PFSK-1 (cell line): ENCODE measurements around the gene TREM2.

Experiments
- POLR2AphosphoS5 ChIP-seq: IDR thresholded peaks from 2 replicates; pipeline ENCODE4 v1.6.1; 2012; ENCODE audit warnings: low read depth, mild to moderate bottlenecking, control low read depth, low read length, moderate library complexity
- TF ChIP-seq, protein P1 (sequence below), 2 experiments: IDR thresholded peaks; 2 replicates each; pipeline versions ENCODE4 v1.6.1 to v1.8.0; 2011 to 2012; ENCODE audit warnings: low read depth in 2 of 2, low read length in 2 of 2, control low read depth in 1 of 2, inconsistent platforms in 1 of 2, mild to moderate bottlenecking in 1 of 2, moderate library complexity in 1 of 2; ENCODE audit not compliant: insufficient read depth in 1 of 2

DNA sequence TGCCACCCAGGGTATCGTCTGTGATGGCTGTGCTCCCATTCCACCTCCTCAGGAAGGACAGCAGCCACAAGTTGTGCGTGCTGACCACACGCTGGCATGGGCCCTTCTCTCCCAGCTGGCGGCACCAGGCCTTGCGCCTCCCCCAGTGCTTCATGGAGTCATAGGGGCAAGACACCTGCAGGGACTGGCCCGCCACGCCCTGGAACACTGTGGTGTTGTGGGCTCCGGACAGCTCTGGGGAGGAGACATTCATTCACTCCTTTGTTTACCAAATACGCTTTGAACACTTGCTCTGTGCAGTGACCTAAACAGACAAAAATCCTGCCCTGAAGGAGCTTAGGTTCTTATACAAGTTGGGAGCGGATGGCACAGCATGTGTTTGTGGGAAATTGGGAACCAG is 1.5 kb downstream of the TREM2 start:
- no peak for TF ChIP-seq POLR2AphosphoS5
- TF ChIP-seq, protein P1, sequence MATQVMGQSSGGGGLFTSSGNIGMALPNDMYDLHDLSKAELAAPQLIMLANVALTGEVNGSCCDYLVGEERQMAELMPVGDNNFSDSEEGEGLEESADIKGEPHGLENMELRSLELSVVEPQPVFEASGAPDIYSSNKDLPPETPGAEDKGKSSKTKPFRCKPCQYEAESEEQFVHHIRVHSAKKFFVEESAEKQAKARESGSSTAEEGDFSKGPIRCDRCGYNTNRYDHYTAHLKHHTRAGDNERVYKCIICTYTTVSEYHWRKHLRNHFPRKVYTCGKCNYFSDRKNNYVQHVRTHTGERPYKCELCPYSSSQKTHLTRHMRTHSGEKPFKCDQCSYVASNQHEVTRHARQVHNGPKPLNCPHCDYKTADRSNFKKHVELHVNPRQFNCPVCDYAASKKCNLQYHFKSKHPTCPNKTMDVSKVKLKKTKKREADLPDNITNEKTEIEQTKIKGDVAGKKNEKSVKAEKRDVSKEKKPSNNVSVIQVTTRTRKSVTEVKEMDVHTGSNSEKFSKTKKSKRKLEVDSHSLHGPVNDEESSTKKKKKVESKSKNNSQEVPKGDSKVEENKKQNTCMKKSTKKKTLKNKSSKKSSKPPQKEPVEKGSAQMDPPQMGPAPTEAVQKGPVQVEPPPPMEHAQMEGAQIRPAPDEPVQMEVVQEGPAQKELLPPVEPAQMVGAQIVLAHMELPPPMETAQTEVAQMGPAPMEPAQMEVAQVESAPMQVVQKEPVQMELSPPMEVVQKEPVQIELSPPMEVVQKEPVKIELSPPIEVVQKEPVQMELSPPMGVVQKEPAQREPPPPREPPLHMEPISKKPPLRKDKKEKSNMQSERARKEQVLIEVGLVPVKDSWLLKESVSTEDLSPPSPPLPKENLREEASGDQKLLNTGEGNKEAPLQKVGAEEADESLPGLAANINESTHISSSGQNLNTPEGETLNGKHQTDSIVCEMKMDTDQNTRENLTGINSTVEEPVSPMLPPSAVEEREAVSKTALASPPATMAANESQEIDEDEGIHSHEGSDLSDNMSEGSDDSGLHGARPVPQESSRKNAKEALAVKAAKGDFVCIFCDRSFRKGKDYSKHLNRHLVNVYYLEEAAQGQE (IDR thresholded peaks at IDR 0.05; ENCODE audit: insufficient read depth in 1 of 2, low read depth in 2 of 2, low read length in 2 of 2), result no peak
